WTC11 (cell line): ENCODE results near the gene EXOSC3. TPM values are rescaled to one million over a fixed set of nuclear protein-coding genes. Genes with fewer than 3 reads are reported as not detected.

Experiments
- ATAC-seq: fragments of 200-7000 bp; cut with Tn5 transposase; 2 replicates; pipeline ENCODE4 v1.10.0; 2021; ENCODE audit warnings: mild to moderate bottlenecking, moderate library complexity
- CTCF ChIA-PET: fragments of 300-600 bp; sonication (Branson Sonifier 250); formaldehyde crosslinking; loops from one replicate; lab custom pipeline; 2021; ENCODE audit warnings: antibody characterized with exemption; lab: Charles Lee
- POLR2A ChIA-PET: fragments of 350-600 bp; sonication (Branson Sonifier 250); formaldehyde crosslinking; loops from one replicate; lab custom pipeline; 2021; ENCODE audit warnings: antibody characterized with exemption; lab: Charles Lee
- DNase-seq: peaks from one replicate; pipeline ENCODE4 v3.0.0; 2021; ENCODE audit warnings: low spot score
- H3K27ac Mint-ChIP-seq: 2 replicates; pipeline ENCODE4 v1.8.0; 2021; ENCODE audit warnings: mixed read lengths
- H3K27me3 Mint-ChIP-seq: 2 replicates; pipeline ENCODE4 v1.8.0; 2021; ENCODE audit warnings: low read depth, mild to moderate bottlenecking, moderate library complexity, mixed read lengths
- H3K36me3 Mint-ChIP-seq: 2 replicates; pipeline ENCODE4 v1.8.0; 2021; ENCODE audit warnings: mixed read lengths
- H3K4me1 Mint-ChIP-seq: 2 replicates; pipeline ENCODE4 v1.8.0; 2022; ENCODE audit warnings: mixed read lengths
- H3K4me3 Mint-ChIP-seq: 2 replicates; pipeline ENCODE4 v1.8.0; 2021; ENCODE audit warnings: mild to moderate bottlenecking, moderate library complexity, mixed read lengths
- H3K9me3 Mint-ChIP-seq: 2 replicates; pipeline ENCODE4 v1.8.0; 2021; ENCODE audit warnings: mixed read lengths
- AR ChIP-seq: fragments of 250-450 bp; sonication (Bioruptor Pico); IDR thresholded peaks from 2 replicates; pipeline ENCODE4 v1.9.0; 2021; ENCODE audit warnings: mild to moderate bottlenecking
- CDX4 ChIP-seq: fragments of 250-450 bp; sonication (Bioruptor Pico); IDR thresholded peaks from 2 replicates; pipeline ENCODE4 v1.9.0; 2021; ENCODE audit warnings: moderate library complexity, mild to moderate bottlenecking, inconsistent platforms, borderline replicate concordance
- E2F1 ChIP-seq: sonication (generic); formaldehyde crosslinking; IDR thresholded peaks from 2 replicates; pipeline ENCODE4 v1.8.0; 2022; ENCODE audit warnings: mild to moderate bottlenecking, missing genetic modification reagents
- ESRRA ChIP-seq: sonication (generic); formaldehyde crosslinking; IDR thresholded peaks from 2 replicates; pipeline ENCODE4 v1.8.1; 2022; ENCODE audit warnings: mild to moderate bottlenecking, missing genetic modification reagents, borderline replicate concordance
- JAZF1 ChIP-seq: fragments of 250-450 bp; sonication (Bioruptor Pico); IDR thresholded peaks from 2 replicates; pipeline ENCODE4 v1.9.0; 2021; ENCODE audit warnings: moderate library complexity, mild to moderate bottlenecking, inconsistent platforms
- MAX ChIP-seq: sonication (generic); formaldehyde crosslinking; IDR thresholded peaks from 2 replicates; pipeline ENCODE4 v1.8.0; 2022; ENCODE audit warnings: mild to moderate bottlenecking, missing genetic modification reagents
- SMAD3 ChIP-seq: sonication (generic); formaldehyde crosslinking; IDR thresholded peaks from 2 replicates; pipeline ENCODE4 v1.8.0; 2022; ENCODE audit warnings: missing genetic modification reagents, mild to moderate bottlenecking, borderline replicate concordance
- SP1 ChIP-seq: sonication (generic); formaldehyde crosslinking; conservative IDR thresholded peaks from 2 replicates; pipeline ENCODE4 v1.8.1; 2022; ENCODE audit warnings: missing genetic modification reagents
- TCF7 ChIP-seq: sonication (generic); formaldehyde crosslinking; IDR thresholded peaks from 2 replicates; pipeline ENCODE4 v1.8.0; 2022; ENCODE audit warnings: mild to moderate bottlenecking, low read depth, missing genetic modification reagents, moderate library complexity
- ZBTB21 ChIP-seq: sonication (generic); formaldehyde crosslinking; IDR thresholded peaks from 2 replicates; pipeline ENCODE4 v1.8.1; 2023; ENCODE audit warnings: mild to moderate bottlenecking, missing genetic modification reagents, borderline replicate concordance
- ZNF121 ChIP-seq: sonication (generic); formaldehyde crosslinking; IDR thresholded peaks from 2 replicates; pipeline ENCODE4 v1.8.0; 2023; ENCODE audit warnings: missing genetic modification reagents
- ZNF138 ChIP-seq: sonication (generic); formaldehyde crosslinking; conservative IDR thresholded peaks from 2 replicates; pipeline ENCODE4 v1.8.1; 2022; ENCODE audit warnings: mild to moderate bottlenecking, moderate library complexity, missing genetic modification reagents
- ZNF219 ChIP-seq: sonication (generic); formaldehyde crosslinking; IDR thresholded peaks from 2 replicates; pipeline ENCODE4 v1.8.0; 2023; ENCODE audit warnings: missing genetic modification reagents, mild to moderate bottlenecking, borderline replicate concordance
- ZNF423 ChIP-seq: fragments of 250-450 bp; sonication (Bioruptor Pico); IDR thresholded peaks from 2 replicates; pipeline ENCODE4 v2.1.2; 2022; ENCODE audit warnings: mild to moderate bottlenecking, moderate library complexity
- total RNA-seq: library from RNA; stranded (reverse); gene quantifications from 3 replicates; pipeline ENCODE4 v1.2.3, GENCODE V29; 2021
- TF ChIP-seq, protein P1 (sequence below): sonication (generic); formaldehyde crosslinking; IDR thresholded peaks from 2 replicates; pipeline ENCODE4 v1.8.0; 2022; ENCODE audit warnings: mild to moderate bottlenecking, missing genetic modification reagents
- TF ChIP-seq, protein P2 (sequence below): sonication (generic); formaldehyde crosslinking; IDR thresholded peaks from 2 replicates; pipeline ENCODE4 v1.8.1; 2023; ENCODE audit warnings: mild to moderate bottlenecking, missing genetic modification reagents, moderate library complexity

The EXOSC3 gene
- total RNA-seq, 1 experiment from 2014 or later: 73.8 TPM

DNA sequence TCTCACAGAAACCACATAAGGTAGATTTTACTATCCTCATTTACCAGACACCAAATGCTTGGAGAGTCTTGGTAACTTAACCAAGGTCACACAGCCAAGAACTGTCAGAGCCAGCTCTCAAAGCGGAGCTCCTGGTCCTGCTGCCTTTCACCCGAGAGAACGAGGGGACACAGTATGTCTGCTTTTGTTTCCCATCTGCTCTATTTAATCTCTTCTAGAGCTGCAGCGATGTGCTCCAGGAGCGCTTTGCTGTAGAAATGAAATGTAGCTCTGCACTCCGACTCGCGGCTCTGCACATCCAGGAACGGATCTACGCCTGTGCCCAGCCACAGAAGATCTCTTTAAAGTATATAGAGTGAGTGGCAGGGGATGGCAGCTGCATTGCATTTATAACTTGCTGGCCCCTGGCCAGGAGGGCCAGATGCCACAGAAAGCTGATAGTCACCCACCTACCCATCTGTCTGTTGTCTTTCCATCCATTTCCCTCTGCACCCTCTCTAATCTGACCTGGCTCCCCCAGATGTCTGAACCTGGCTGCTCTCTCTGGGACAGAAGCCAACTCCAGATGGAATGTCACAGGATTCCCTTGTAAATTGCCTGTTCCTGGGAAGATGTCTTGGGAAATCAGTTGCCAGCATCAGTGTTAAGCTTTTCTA is 52.6 kb downstream of the EXOSC3 start (continued):
- TF ChIP-seq ZNF219 (CRISPR knock-in tag): no peak
- no peak for TF ChIP-seq MAX (CRISPR knock-in tag)
- no peak for TF ChIP-seq SMAD3 (CRISPR knock-in tag)
- TF ChIP-seq E2F1 (CRISPR knock-in tag): no peak
- TF ChIP-seq ESRRA (CRISPR knock-in tag): no peak
- TF ChIP-seq SP1: no peak
- no peak for TF ChIP-seq ZNF121 (CRISPR knock-in tag)
- TF ChIP-seq ZBTB21 (CRISPR knock-in tag): no peak
- no peak for TF ChIP-seq JAZF1

DNA sequence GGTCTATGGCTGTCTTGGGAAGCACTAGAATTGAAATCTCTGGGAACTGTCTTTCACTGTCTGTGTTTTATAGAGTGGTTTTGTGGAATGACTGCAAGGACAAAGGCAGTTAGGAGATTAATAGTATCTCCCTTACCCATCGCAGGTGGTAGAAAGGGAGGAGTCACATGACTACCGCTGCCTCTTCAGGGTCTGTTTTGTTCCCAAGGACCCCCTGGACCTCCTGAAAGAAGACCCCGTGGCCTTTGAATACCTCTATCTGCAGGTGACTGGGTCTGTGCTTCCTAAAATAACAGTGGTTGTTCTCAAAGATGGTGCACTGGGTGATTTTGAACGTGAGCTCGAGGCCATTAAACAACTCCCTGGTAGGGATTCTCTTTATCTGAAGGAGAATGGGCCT is 54.0 kb downstream of the EXOSC3 start:
- no peak overlapping the region for H3K27ac Mint-ChIP-seq
- no peak for DNase-seq
- POLR2A ChIA-PET: no interaction called here

More for the DNA sequence above, 54.0 kb downstream of the EXOSC3 start:
- Mint-ChIP-seq H3K4me3 (no peak overlapping the region), H3K9me3 (no peaks in the 10 kb centered on the region), H3K27me3 (no peaks in the 10 kb centered on the region; the same call in 1 of the 2 replicates), H3K36me3 (no peaks in the 10 kb centered on the region), H3K4me1 (peaks cover 9% of the 10 kb centered on the region)
- TF ChIP-seq CDX4 (CRISPR knock-in tag) (no peak), TCF7 (CRISPR knock-in tag) (no peak), ZNF138 (CRISPR knock-in tag) (no peak), AR (CRISPR knock-in tag) (no peak), ZNF423 (CRISPR knock-in tag) (peak; percentile 70)
- TF ChIP-seq, protein P1, sequence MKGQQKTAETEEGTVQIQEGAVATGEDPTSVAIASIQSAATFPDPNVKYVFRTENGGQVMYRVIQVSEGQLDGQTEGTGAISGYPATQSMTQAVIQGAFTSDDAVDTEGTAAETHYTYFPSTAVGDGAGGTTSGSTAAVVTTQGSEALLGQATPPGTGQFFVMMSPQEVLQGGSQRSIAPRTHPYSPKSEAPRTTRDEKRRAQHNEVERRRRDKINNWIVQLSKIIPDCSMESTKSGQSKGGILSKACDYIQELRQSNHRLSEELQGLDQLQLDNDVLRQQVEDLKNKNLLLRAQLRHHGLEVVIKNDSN: peak; percentile 48; the same call in 1 of the 2 replicates
- TF ChIP-seq, protein P2, sequence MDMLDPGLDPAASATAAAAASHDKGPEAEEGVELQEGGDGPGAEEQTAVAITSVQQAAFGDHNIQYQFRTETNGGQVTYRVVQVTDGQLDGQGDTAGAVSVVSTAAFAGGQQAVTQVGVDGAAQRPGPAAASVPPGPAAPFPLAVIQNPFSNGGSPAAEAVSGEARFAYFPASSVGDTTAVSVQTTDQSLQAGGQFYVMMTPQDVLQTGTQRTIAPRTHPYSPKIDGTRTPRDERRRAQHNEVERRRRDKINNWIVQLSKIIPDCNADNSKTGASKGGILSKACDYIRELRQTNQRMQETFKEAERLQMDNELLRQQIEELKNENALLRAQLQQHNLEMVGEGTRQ (CRISPR knock-in tag): peak; percentile 69
- ATAC-seq: no peak
- CTCF ChIA-PET: no interaction called here
